CD14-positive monocyte (primary cell): ENCODE measurements around the gene ABCC11. TPM values are rescaled to one million over a fixed set of nuclear protein-coding genes. Genes with fewer than 3 reads are reported as not detected.

Experiments used
- DNase-seq, 3 donors: peaks; one replicate each; pipeline ENCODE4 v3.0.0-alpha.2; 2011 to 2022
- H2AFZ ChIP-seq: 2 replicates; pipeline ENCODE4 v1.6.0; 2012; ENCODE audit warnings: mild to moderate bottlenecking, low read depth, low read length, inconsistent platforms; ENCODE audit not compliant: insufficient read depth, poor library complexity, severe bottlenecking
- H3K27ac ChIP-seq, 2 donors: 1 replicate in 1 of 2; 2 replicates in 1 of 2; pipeline ENCODE4 v1.5.1; 2012 to 2013; ENCODE audit warnings: low read length in 2 of 2, control low read depth in 1 of 2, inconsistent platforms in 1 of 2, low read depth in 1 of 2, mild to moderate bottlenecking in 1 of 2
- H3K27me3 ChIP-seq, 2 donors: one replicate each; pipeline versions ENCODE4 v1.6.0 to v1.6.1; 2011 to 2013; ENCODE audit warnings: low read length in 2 of 2; ENCODE audit not compliant: control insufficient read depth in 2 of 2, insufficient read depth in 2 of 2
- H3K36me3 ChIP-seq, 2 donors: replicated peaks in 1 of 2; 1 replicate in 1 of 2; 2 replicates in 1 of 2; pipeline versions ENCODE4 v1.5.1 to v1.6.1; 2012 to 2013; ENCODE audit warnings: low read length in 2 of 2, control low read depth in 1 of 2, inconsistent platforms in 1 of 2, mild to moderate bottlenecking in 1 of 2; ENCODE audit not compliant: insufficient read depth in 2 of 2, control insufficient read depth in 1 of 2
- H3K4me1 ChIP-seq, 2 donors: 1 replicate in 1 of 2; 2 replicates in 1 of 2; pipeline versions ENCODE4 v1.5.1 to v1.6.1; 2012 to 2013; ENCODE audit warnings: low read length in 2 of 2, control low read depth in 1 of 2, inconsistent platforms in 1 of 2, mild to moderate bottlenecking in 1 of 2, moderate library complexity in 1 of 2; ENCODE audit not compliant: insufficient read depth in 2 of 2, control insufficient read depth in 1 of 2
- H3K4me2 ChIP-seq: replicated peaks from 2 replicates; pipeline ENCODE3; 2012; ENCODE audit warnings: low read length, moderate library complexity, mild to moderate bottlenecking; ENCODE audit not compliant: poor library complexity, severe bottlenecking; ENCODE audit errors: extremely low read depth
- H3K4me3 ChIP-seq, 3 experiments: fragments of 200-600 bp in 1 of 3; sonication (generic) in 1 of 3; replicated peaks in 1 of 3; 1 replicate in 2 of 3; 2 replicates in 1 of 3; pipeline ENCODE4 v1.5.1; 2011 to 2013; ENCODE audit warnings: low read length in 3 of 3, mild to moderate bottlenecking in 3 of 3, control low read depth in 2 of 3, low read depth in 2 of 3, inconsistent platforms in 1 of 3, moderate library complexity in 1 of 3
- H3K79me2 ChIP-seq: 2 replicates; pipeline ENCODE4 v1.6.0; 2012; ENCODE audit warnings: mild to moderate bottlenecking, control low read depth, inconsistent platforms, low read length, moderate library complexity; ENCODE audit not compliant: insufficient read depth
- H3K9ac ChIP-seq: 2 replicates; pipeline ENCODE4 v1.6.0; 2017; ENCODE audit warnings: low read length, mild to moderate bottlenecking; ENCODE audit not compliant: insufficient read depth, poor library complexity, severe bottlenecking
- H3K9me3 ChIP-seq, 2 donors: replicated peaks in 1 of 2; 1 replicate in 1 of 2; 2 replicates in 1 of 2; pipeline versions ENCODE4 v1.5.1 to v1.6.1; 2012 to 2013; ENCODE audit warnings: low read length in 2 of 2, control low read depth in 1 of 2; ENCODE audit not compliant: control insufficient read depth in 1 of 2, insufficient read depth in 1 of 2
- H4K20me1 ChIP-seq: 2 replicates; pipeline ENCODE4 v1.6.0; 2012; ENCODE audit warnings: mild to moderate bottlenecking, low read length, control low read depth, moderate library complexity; ENCODE audit not compliant: insufficient read depth
- H3K27ac Mint-ChIP-seq, 7 donors: one replicate each; pipeline ENCODE4 v1.8.0; 2020; ENCODE audit warnings: mild to moderate bottlenecking in 7 of 7, mixed read lengths in 7 of 7, moderate library complexity in 6 of 7, inconsistent platforms in 2 of 7
- H3K27me3 Mint-ChIP-seq, 3 donors: one replicate each; pipeline ENCODE4 v1.8.0; 2021 to 2022; ENCODE audit warnings: low read depth in 3 of 3, mild to moderate bottlenecking in 3 of 3, mixed read lengths in 3 of 3, moderate library complexity in 3 of 3, inconsistent platforms in 1 of 3
- H3K36me3 Mint-ChIP-seq, 2 donors: one replicate each; pipeline ENCODE4 v1.8.0; 2020; ENCODE audit warnings: mixed read lengths in 2 of 2, inconsistent platforms in 1 of 2, mild to moderate bottlenecking in 1 of 2
- H3K4me1 Mint-ChIP-seq: one replicate; pipeline ENCODE4 v1.8.0; 2020; ENCODE audit warnings: mild to moderate bottlenecking, mixed read lengths
- H3K4me3 Mint-ChIP-seq, 2 donors: one replicate each; pipeline ENCODE4 v1.8.0; 2020; ENCODE audit warnings: mild to moderate bottlenecking in 2 of 2, mixed read lengths in 2 of 2, moderate library complexity in 1 of 2
- H3K9me3 Mint-ChIP-seq, 7 donors: one replicate each; pipeline ENCODE4 v1.8.0; 2020 to 2022; ENCODE audit warnings: mixed read lengths in 7 of 7, mild to moderate bottlenecking in 6 of 7, moderate library complexity in 6 of 7, inconsistent platforms in 2 of 7
- WGBS: methylation state at CpG from one replicate; pipeline ENCODE4 v1.1.5; 2013; ENCODE audit warnings: missing lambda C conversion rate; ENCODE audit not compliant: insufficient coverage; 5-methylcytosine and 5-hydroxymethylcytosine counted together
- intact Hi-C, 2 donors: fragments of 100-400 bp; cut with micrococcal nuclease; formaldehyde crosslinking; loops; one replicate each; pipeline versions ENCODE4 v1.15.0 to v1.15.1; 2023
- polyA plus RNA-seq, 3 donors: library from polyadenylated mRNA; depleted of rRNA in 1 of 3; unstranded in 2 of 3; stranded (reverse) in 1 of 3; fragments of 300-500 nt in 2 of 3; fragments of >200 nt in 1 of 3; fragmentation: Illumina TruSeq in 2 of 3; gene quantifications; 1 replicate in 2 of 3; 2 replicates in 1 of 3; pipeline ENCODE4 v1.2.3, GENCODE V29; 2012 to 2021
- TF ChIP-seq, protein P1 (sequence below): fragments of 200-600 bp; IDR thresholded peaks from one replicate; pipeline ENCODE4 v1.8.0; 2022; ENCODE audit warnings: antibody characterized with exemption, mild to moderate bottlenecking

ABCC11 gene
- polyA plus RNA-seq, 3 donors: 0.03 TPM; not detected in 2

DNA sequence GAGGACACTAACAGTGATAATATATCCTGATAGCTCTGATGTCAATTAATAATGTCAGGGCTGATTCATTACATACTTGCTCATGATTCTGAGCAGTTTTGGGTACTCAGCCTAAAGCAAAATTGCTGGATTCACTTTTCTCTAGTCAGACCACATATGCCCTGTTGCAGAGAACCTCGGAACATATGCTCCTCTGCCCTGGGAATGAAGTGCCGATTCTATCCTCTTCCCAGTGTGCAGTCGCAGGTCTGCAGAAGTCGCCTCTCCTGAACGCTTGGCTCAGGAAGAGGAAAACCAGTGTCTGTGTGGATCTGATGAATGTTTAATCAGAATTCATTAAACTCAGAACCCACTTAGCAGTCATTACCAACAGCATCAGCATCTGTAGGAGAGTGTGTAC, 126.1 kb downstream of the ABCC11 start:
- Histone ChIP-seq H3K4me2 (no peak overlapping the region), H3K9ac (no peak overlapping the region), H3K27me3 (no peaks in the 10 kb centered on the region), H3K4me1 (no peaks in the 10 kb centered on the region), H3K36me3 (no peaks in the 10 kb centered on the region), H2AFZ (no peak overlapping the region), H3K79me2 (no peaks in the 10 kb centered on the region), H3K9me3 (no peaks in the 10 kb centered on the region), H4K20me1 (no peaks in the 10 kb centered on the region), H3K4me3 (no peak overlapping the region), H3K27ac (no peak overlapping the region)
- TF ChIP-seq, protein P1, sequence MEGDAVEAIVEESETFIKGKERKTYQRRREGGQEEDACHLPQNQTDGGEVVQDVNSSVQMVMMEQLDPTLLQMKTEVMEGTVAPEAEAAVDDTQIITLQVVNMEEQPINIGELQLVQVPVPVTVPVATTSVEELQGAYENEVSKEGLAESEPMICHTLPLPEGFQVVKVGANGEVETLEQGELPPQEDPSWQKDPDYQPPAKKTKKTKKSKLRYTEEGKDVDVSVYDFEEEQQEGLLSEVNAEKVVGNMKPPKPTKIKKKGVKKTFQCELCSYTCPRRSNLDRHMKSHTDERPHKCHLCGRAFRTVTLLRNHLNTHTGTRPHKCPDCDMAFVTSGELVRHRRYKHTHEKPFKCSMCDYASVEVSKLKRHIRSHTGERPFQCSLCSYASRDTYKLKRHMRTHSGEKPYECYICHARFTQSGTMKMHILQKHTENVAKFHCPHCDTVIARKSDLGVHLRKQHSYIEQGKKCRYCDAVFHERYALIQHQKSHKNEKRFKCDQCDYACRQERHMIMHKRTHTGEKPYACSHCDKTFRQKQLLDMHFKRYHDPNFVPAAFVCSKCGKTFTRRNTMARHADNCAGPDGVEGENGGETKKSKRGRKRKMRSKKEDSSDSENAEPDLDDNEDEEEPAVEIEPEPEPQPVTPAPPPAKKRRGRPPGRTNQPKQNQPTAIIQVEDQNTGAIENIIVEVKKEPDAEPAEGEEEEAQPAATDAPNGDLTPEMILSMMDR: no peak
- intact Hi-C loops: no loop called here
- peaks cover 3% of the 10 kb centered on the region for H3K4me1 Mint-ChIP-seq
- H3K4me3 Mint-ChIP-seq: no peak overlapping the region
- peaks cover 2 to 7% (median 3%) of the 10 kb centered on the region in 3 donors for H3K27me3 Mint-ChIP-seq
- WGBS: no CpG with 5 or more reads among the region's 5 CpGs
- no peak for DNase-seq
- peaks cover 0 to 2% (median 0%) of the 10 kb centered on the region in 7 donors for H3K9me3 Mint-ChIP-seq
- H3K27ac Mint-ChIP-seq: no peak overlapping the region
- H3K36me3 Mint-ChIP-seq: no peaks in the 10 kb centered on the region

DNA sequence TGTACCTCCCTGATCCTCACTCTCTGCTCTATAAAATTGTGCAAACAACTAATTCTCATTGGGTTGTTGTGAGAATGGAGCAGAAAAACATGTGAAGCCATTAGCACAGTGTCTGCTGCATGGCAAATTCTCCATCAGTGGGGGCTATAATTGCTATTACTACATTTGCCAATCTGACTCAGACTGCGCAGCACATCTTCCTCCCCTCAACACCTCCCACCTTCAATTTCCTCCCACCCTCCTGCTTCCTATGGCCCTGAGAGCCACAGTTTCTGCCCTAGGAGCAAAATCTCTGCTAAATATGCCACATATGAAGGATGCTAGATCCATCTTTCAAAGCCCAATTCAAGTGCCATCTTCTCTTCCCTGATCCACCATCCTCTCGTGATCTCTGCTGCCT, 128.5 kb downstream of the ABCC11 start:
- H3K4me1 Mint-ChIP-seq: peaks cover 3% of the 10 kb centered on the region
- no peak overlapping the region for H3K27ac Mint-ChIP-seq
- Histone ChIP-seq H3K9me3 (no peaks in the 10 kb centered on the region), H3K4me1 (no peaks in the 10 kb centered on the region), H3K79me2 (no peaks in the 10 kb centered on the region), H3K27ac (no peak overlapping the region), H4K20me1 (no peaks in the 10 kb centered on the region), H3K4me2 (no peak overlapping the region), H3K36me3 (no peaks in the 10 kb centered on the region), H3K9ac (no peak overlapping the region), H3K27me3 (no peaks in the 10 kb centered on the region), H3K4me3 (no peak overlapping the region), H2AFZ (no peak overlapping the region)
- peaks cover 0 to 7% (median 2%) of the 10 kb centered on the region in 3 donors for H3K27me3 Mint-ChIP-seq
- no peak overlapping the region for H3K4me3 Mint-ChIP-seq
- WGBS: 95% methylated on average over 2 of the region's 2 CpGs
- peaks cover 0 to 2% (median 0%) of the 10 kb centered on the region in 7 donors for H3K9me3 Mint-ChIP-seq
- no peaks in the 10 kb centered on the region for H3K36me3 Mint-ChIP-seq
- intact Hi-C loops: no loop called here
- TF ChIP-seq, protein P1: no peak
- DNase-seq: no peak
